Effector memory CD4-positive, alpha-beta T cell (primary cell): ENCODE measurements around the gene ARHGAP8.

ENCODE experiments used
- DNase-seq, 3 donors: peaks; one replicate each; pipeline ENCODE4 v3.0.0-alpha.2; 2020
- H3K27ac ChIP-seq: 2 replicates; pipeline ENCODE4 v1.7.0; 2013; ENCODE audit warnings: mild to moderate bottlenecking, low read length, moderate library complexity; ENCODE audit not compliant: insufficient read depth, poor library complexity, severe bottlenecking
- H3K27me3 ChIP-seq: replicated peaks from 2 replicates; pipeline ENCODE4 v1.7.0; 2013; ENCODE audit warnings: mild to moderate bottlenecking, low read length; ENCODE audit not compliant: insufficient read depth, control insufficient read depth, poor library complexity, severe bottlenecking
- H3K36me3 ChIP-seq: 2 replicates; pipeline ENCODE4 v1.7.0; 2013; ENCODE audit warnings: mild to moderate bottlenecking, low read length, moderate library complexity; ENCODE audit not compliant: control insufficient read depth, insufficient read depth
- H3K4me1 ChIP-seq: 2 replicates; pipeline ENCODE4 v1.7.0; 2013; ENCODE audit warnings: low read length, mild to moderate bottlenecking; ENCODE audit not compliant: control insufficient read depth, insufficient read depth, poor library complexity, severe bottlenecking
- H3K4me3 ChIP-seq: 2 replicates; pipeline ENCODE4 v1.7.0; 2013; ENCODE audit warnings: low read length, low read depth, mild to moderate bottlenecking; ENCODE audit not compliant: insufficient read depth, poor library complexity, severe bottlenecking
- H3K9me3 ChIP-seq: 2 replicates; pipeline ENCODE4 v1.7.0; 2013; ENCODE audit warnings: mild to moderate bottlenecking, low read length, moderate library complexity; ENCODE audit not compliant: control insufficient read depth

The ARHGAP8 gene

DNA sequence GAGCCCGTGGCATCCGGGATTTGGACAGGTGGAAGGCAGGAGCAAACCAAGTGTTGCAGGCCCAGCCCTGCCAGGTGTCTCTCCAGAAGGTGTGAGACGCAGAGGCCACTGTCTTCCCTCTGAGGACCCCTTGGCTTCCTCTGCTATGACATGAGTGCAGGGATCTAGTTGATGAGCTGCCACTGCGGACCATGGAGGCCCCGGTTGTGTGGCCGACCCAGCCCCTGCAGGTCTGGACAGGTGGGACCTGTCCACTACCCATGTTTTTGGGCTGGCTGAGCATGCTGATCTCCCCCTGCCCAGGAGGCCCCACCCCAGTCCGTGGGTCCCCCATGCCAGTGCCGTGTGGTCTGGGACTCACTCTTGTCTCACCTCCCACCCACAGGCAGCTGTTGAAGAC is 27.5 kb upstream of the ARHGAP8 start:
- Histone ChIP-seq H3K4me3 (no peak overlapping the region), H3K27me3 (no peaks in the 10 kb centered on the region), H3K9me3 (no peaks in the 10 kb centered on the region), H3K36me3 (peaks cover 21% of the 10 kb centered on the region), H3K4me1 (peaks cover 4% of the 10 kb centered on the region), H3K27ac (no peak overlapping the region)
- no peak for DNase-seq

DNA sequence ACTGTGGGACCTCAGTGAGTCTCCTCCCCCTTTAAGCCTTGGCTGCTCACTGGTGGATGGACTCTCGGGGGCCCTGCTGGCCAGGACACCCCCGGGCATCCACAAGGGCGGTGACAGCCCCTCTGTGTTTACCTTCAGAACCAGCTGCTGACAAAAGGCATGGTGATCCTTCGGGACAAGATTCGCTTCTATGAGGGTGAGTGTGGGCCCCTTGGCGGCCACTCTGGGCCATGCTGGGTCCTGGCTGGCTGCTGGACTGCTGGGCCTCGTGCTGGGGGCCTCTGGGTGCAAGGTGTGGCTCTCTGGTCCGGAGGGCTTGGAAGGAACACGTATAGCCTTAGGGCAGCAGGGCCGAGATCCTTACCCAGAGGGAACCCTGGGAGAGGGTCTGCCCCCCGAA is 25.9 kb upstream of the ARHGAP8 start:
- no peak overlapping the region for H3K27ac ChIP-seq
- no peak overlapping the region for H3K4me3 ChIP-seq
- H3K9me3 ChIP-seq: no peaks in the 10 kb centered on the region
- no peak for DNase-seq
- peaks cover 19% of the 10 kb centered on the region for H3K36me3 ChIP-seq
- H3K4me1 ChIP-seq: peaks cover 4% of the 10 kb centered on the region
- no peaks in the 10 kb centered on the region for H3K27me3 ChIP-seq

DNA sequence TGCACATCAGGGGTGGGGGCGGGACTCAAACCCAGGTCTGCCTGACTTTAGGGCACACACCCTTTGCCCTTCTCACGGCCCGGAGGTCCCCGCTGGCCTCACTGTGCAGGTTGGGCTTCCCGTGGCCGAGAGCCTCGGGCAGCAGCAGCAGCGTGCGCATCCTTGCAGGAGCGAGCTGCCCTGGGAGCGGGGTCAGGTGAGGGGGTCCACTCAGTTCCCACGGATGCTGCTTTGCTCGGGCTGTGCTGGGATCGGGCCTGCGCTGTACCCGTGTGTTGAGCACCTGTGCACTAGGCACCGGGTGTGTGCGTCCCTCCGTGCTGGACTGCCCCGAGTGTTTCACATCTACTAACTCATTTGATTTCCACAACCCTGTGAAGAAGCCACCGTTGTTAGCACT is 25.2 kb upstream of the ARHGAP8 start:
- Histone ChIP-seq H3K36me3 (peaks cover 14% of the 10 kb centered on the region), H3K4me1 (peaks cover 4% of the 10 kb centered on the region), H3K9me3 (no peaks in the 10 kb centered on the region), H3K27me3 (no peaks in the 10 kb centered on the region), H3K4me3 (no peak overlapping the region), H3K27ac (no peak overlapping the region)
- DNase-seq: no peak

DNA sequence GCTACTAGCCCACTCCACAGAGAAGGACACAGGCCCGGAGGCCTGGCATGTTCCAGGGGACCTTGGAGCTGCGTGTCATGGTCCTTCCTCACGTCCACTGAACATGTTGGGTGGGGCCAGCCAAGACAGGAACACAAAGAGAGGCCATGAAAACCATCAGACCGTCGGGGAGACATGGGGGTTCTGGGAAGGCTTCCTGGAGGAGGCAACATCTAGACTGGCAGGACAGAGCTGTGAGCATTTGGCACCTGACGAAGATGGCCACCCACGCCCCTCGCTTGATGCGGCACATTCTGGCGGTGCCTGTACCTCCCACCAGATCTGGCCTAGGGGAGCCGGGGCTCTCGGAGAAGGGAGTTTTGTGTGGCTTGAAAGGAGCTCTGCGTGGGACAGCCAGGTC is 24.7 kb upstream of the ARHGAP8 start:
- Histone ChIP-seq H3K27me3 (no peaks in the 10 kb centered on the region), H3K36me3 (peaks cover 14% of the 10 kb centered on the region), H3K4me3 (no peak overlapping the region), H3K9me3 (no peaks in the 10 kb centered on the region), H3K4me1 (peaks cover 4% of the 10 kb centered on the region), H3K27ac (no peak overlapping the region)
- DNase-seq: no peak

DNA sequence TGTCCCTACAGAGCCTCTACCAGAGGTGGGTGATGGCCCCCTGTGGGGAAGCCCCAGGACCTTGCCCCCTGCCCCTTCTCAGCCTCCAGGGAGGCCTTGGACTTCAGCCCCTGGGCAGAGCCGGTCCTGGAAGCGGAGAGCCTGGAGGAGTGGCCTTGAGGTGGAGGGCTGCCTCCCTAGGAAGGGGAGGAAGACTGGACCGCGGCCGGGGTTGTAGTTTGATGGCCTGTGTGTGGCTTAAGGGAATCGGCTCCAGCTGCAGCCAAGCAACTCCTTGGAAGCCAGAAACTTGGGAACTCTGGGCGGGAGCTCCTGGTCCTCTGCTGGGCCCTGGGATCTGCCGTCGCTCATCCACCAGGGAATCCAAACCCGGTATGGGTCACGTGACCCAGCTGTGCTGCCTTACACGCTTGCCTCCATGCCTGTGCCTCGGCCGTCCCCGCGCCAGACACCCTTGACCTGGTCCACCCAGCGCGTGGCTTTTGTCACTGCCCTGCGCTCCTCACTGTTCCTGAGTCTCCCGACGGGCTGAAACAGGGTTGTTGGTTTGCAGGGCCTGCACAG is 23.5 kb upstream of the ARHGAP8 start:
- Histone ChIP-seq H3K27ac (no peak overlapping the region), H3K9me3 (no peaks in the 10 kb centered on the region), H3K4me3 (no peak overlapping the region), H3K27me3 (no peaks in the 10 kb centered on the region), H3K4me1 (peaks cover 4% of the 10 kb centered on the region), H3K36me3 (peaks cover 14% of the 10 kb centered on the region)
- DNase-seq: no peak

DNA sequence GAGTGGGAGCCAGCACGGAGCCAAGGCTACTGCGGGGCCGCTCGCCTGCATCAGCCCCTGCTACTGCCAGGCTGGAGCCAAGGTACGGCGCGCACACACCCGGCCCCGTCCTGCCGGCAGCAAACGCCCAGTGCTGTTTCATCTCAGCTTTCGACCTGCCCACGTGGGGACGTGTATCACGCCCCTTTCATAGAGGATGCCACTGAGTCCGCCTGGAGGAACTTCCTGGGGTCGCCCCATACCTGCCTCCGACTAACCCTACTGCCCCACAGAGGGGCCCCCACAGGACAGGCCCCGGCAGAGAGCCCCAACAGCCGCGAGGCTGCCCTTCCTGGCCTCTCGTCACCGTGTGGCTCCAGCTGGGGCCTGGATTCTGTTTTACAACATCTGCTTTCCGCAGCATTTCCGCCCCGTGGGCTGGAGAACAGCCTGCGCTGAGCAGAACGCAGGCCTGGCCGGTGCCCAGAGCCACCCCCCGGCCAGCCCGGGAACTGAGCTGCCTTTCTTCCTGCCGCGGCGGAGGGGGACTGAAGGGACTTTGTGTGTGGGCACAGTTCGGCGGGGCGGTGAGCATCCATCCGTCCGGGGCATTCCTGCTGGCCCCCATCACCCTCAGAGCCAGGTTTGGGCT is 22.9 kb upstream of the ARHGAP8 start:
- Histone ChIP-seq H3K36me3 (peaks cover 14% of the 10 kb centered on the region), H3K27ac (no peak overlapping the region), H3K27me3 (no peaks in the 10 kb centered on the region), H3K9me3 (no peaks in the 10 kb centered on the region), H3K4me1 (peaks cover 4% of the 10 kb centered on the region), H3K4me3 (no peak overlapping the region)
- no peak for DNase-seq

DNA sequence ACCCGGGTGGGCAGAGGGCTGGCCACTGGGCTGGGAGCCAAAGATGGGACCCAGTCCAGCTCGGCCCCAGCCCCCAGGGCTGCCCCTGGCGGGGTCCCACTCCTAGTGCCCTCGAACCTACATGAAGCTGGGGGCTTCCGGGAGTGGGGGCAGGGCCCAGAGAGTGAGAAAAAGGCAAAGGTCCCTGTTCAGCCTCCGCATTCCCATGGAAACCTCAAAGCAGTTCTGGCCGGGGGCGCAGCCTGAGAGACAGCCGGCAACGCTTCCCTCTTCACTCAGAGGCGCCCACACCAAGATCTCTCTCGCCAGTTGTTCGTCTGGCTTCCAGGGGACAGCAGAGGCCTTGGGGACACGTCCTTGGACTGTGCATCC is 22.4 kb upstream of the ARHGAP8 start:
- H3K36me3 ChIP-seq: peaks cover 14% of the 10 kb centered on the region
- H3K4me1 ChIP-seq: peaks cover 4% of the 10 kb centered on the region
- no peak overlapping the region for H3K27ac ChIP-seq
- H3K27me3 ChIP-seq: no peaks in the 10 kb centered on the region
- no peak for DNase-seq
- H3K9me3 ChIP-seq: no peaks in the 10 kb centered on the region
- no peak overlapping the region for H3K4me3 ChIP-seq

DNA sequence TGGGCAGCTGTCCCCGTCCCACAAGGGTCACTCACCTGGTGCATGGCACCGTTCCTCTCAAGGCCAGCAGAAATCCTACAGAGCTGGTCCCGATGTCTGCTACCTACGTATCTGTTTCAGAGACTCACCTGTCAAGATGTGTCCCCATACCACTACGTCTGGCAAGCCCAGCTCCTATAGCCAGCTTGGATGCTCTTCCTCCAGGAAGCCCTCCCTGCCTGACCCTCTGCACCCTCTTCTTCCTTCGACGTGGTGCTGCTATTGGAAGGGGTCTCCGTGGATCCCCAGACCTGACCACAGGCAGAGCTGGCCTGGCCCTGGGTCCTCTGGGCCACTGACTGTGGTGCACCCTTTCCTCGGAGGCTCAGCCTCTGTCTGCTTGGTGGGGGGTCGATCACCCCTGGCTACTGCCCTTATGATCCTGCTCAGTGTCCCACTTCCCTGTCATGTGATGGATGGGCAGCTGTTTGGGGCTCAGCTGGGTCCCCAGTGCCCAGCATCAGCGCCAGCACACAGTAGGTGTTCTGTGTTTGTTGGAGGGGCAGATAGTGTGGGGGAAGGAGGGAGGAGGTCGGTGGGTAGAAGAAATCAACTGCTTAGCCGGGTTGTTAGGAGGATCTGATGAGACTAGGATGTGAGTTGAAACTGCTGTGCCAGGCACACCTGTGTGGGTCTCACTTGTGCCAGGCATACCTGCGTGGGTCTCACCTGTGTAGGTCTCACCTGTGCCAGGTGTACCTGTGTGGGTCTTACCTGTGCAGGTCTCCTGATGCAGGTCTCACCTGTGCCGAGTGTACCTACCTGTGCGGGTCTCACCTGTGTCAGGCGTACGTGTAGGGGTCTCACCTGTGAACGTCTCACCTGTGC is 21.7 kb upstream of the ARHGAP8 start:
- no peaks in the 10 kb centered on the region for H3K9me3 ChIP-seq
- no peak overlapping the region for H3K4me3 ChIP-seq
- peaks cover 4% of the 10 kb centered on the region for H3K4me1 ChIP-seq
- no peak overlapping the region for H3K27ac ChIP-seq
- H3K27me3 ChIP-seq: no peaks in the 10 kb centered on the region
- H3K36me3 ChIP-seq: peaks cover 14% of the 10 kb centered on the region
- no peak for DNase-seq

DNA sequence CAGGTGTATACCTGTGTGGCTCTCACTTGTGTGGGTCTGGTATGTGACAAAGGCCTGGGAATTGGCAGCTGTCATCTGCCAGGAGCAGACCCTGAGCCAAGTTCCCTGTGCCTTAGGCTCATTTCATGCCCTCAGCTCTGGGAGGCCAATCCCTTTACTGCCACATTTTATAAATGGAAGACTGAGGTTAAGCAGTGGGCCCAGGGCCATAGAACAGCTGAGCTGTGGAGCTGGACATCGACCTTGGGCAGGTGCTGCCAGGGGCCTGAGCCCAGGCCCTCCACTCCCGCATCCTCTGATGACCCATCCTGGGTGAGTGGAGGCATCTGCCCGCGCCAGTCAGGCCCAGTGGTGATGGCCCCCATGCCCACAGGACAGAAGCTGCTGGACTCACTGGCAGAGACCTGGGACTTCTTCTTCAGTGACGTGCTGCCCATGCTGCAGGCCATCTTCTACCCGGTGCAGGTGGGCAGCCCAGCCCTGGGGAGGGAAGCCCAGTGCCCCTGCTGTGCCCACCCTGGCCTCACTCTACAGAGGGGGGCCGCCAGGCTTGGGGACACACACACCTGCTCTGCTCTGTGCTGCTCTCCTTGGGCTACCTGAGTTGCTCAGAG is 20.9 kb upstream of the ARHGAP8 start:
- peaks cover 4% of the 10 kb centered on the region for H3K4me1 ChIP-seq
- no peaks in the 10 kb centered on the region for H3K27me3 ChIP-seq
- peaks cover 14% of the 10 kb centered on the region for H3K36me3 ChIP-seq
- no peak overlapping the region for H3K4me3 ChIP-seq
- no peak for DNase-seq
- no peaks in the 10 kb centered on the region for H3K9me3 ChIP-seq
- no peak overlapping the region for H3K27ac ChIP-seq
